ENCODE results near the gene SMIM21.

The SMIM21 gene

DNA sequence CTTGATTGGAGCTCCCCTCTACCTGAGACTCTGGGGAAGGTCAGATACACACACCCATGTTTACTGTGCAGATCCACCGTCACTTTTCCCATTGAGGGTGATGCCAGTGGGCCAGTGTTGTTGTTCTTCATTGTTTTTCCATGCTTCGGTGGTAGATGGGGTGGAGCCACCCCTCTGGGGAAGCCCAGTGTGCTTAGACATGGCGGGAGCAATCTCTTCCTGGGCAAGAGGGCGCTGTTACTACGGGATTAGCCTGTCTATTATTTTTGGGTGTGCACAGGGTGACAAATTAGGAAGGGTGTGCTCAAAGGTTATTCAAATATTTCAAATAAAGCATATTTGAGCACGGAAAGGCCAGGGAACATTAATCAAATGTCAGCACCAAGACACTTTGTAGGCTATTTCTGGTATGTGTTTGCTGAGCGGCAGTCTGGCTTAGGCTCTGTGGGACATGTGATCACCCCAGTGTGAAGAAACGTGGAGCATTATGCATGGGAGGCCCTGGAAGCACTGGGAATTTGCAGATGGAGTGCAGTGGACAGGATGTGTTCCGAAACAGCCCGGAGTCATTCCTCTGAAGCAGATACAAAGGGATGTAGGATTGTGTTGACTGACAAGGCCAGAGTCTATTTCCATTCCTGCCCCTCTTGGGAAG, 34.8 kb upstream of the SMIM21 start:
- Histone ChIP-seq H3K4me1 (ENCODE audit: control insufficient read depth, insufficient read depth, low read length, poor library complexity, severe bottlenecking) (no peaks in the 10 kb centered on the region), H3K4me3 (ENCODE audit: insufficient read depth, low read depth, low read length, poor library complexity, severe bottlenecking) (no peak overlapping the region), H3K9me3 (ENCODE audit: control insufficient read depth, low read length) (no peaks in the 10 kb centered on the region), H3K27ac (ENCODE audit: insufficient read depth, low read length, poor library complexity, severe bottlenecking) (no peak overlapping the region), H3K27me3 (replicated peaks; ENCODE audit: control insufficient read depth, insufficient read depth, low read length, poor library complexity, severe bottlenecking) (no peaks in the 10 kb centered on the region), H3K36me3 (ENCODE audit: control insufficient read depth, insufficient read depth, low read length) (no peaks in the 10 kb centered on the region)
- DNase-seq, result no peak

- Histone ChIP-seq H3K4me3 (ENCODE audit: insufficient read depth, low read depth, low read length, poor library complexity, severe bottlenecking) (peak overlapping the region; percentile 39), H3K27me3 (replicated peaks; ENCODE audit: control insufficient read depth, insufficient read depth, low read length, poor library complexity, severe bottlenecking) (peaks cover 26% of the 10 kb centered on the region), H3K4me1 (ENCODE audit: control insufficient read depth, insufficient read depth, low read length, poor library complexity, severe bottlenecking) (peaks cover 3% of the 10 kb centered on the region), H3K27ac (ENCODE audit: insufficient read depth, low read length, poor library complexity, severe bottlenecking) (no peak overlapping the region), H3K9me3 (ENCODE audit: control insufficient read depth, low read length) (no peaks in the 10 kb centered on the region), H3K36me3 (ENCODE audit: control insufficient read depth, insufficient read depth, low read length) (no peaks in the 10 kb centered on the region)
- no peak for DNase-seq
These were observed 28.7 kb upstream of the SMIM21 start for GRCh38 chr18:75456199-75456631.

GRCh38 chr18:75455249-75456198, 28.0 kb upstream of the SMIM21 start:
- DNase-seq, result no peak
- H3K36me3 ChIP-seq (ENCODE audit: control insufficient read depth, insufficient read depth, low read length), result no peaks in the 10 kb centered on the region

GRCh38 chr18:75454022-75454795, 26.7 kb upstream of the SMIM21 start:
- H3K27me3 ChIP-seq (replicated peaks; ENCODE audit: control insufficient read depth, insufficient read depth, low read length, poor library complexity, severe bottlenecking), result peaks cover 26% of the 10 kb centered on the region
- H3K27ac ChIP-seq (ENCODE audit: insufficient read depth, low read length, poor library complexity, severe bottlenecking), result no peak overlapping the region
- H3K4me1 ChIP-seq (ENCODE audit: control insufficient read depth, insufficient read depth, low read length, poor library complexity, severe bottlenecking), result peaks cover 3% of the 10 kb centered on the region
- no peak overlapping the region for H3K4me3 ChIP-seq (ENCODE audit: insufficient read depth, low read depth, low read length, poor library complexity, severe bottlenecking)
- no peaks in the 10 kb centered on the region for H3K36me3 ChIP-seq (ENCODE audit: control insufficient read depth, insufficient read depth, low read length)
- no peaks in the 10 kb centered on the region for H3K9me3 ChIP-seq (ENCODE audit: control insufficient read depth, low read length)
- no peak for DNase-seq

More at GRCh38 chr18:75455249-75456198, 28.0 kb upstream of the SMIM21 start:
- Histone ChIP-seq H3K27ac (ENCODE audit: insufficient read depth, low read length, poor library complexity, severe bottlenecking) (no peak overlapping the region), H3K9me3 (ENCODE audit: control insufficient read depth, low read length) (no peaks in the 10 kb centered on the region), H3K4me1 (ENCODE audit: control insufficient read depth, insufficient read depth, low read length, poor library complexity, severe bottlenecking) (peaks cover 3% of the 10 kb centered on the region), H3K4me3 (ENCODE audit: insufficient read depth, low read depth, low read length, poor library complexity, severe bottlenecking) (peak overlapping the region; percentile 39), H3K27me3 (replicated peaks; ENCODE audit: control insufficient read depth, insufficient read depth, low read length, poor library complexity, severe bottlenecking) (peaks cover 26% of the 10 kb centered on the region)

- H3K27me3 ChIP-seq (replicated peaks; ENCODE audit: control insufficient read depth, insufficient read depth, low read length, poor library complexity, severe bottlenecking), result peaks cover 13% of the 10 kb centered on the region
- no peak overlapping the region for H3K27ac ChIP-seq (ENCODE audit: insufficient read depth, low read length, poor library complexity, severe bottlenecking)
These were observed 23.4 kb upstream of the SMIM21 start for GRCh38 chr18:75450906-75451305.

GRCh38 chr18:75441896-75442295, 14.4 kb upstream of the SMIM21 start:
- no peak overlapping the region for H3K4me3 ChIP-seq (ENCODE audit: insufficient read depth, low read depth, low read length, poor library complexity, severe bottlenecking)
- no peaks in the 10 kb centered on the region for H3K36me3 ChIP-seq (ENCODE audit: control insufficient read depth, insufficient read depth, low read length)
- peaks cover 3% of the 10 kb centered on the region for H3K27me3 ChIP-seq (replicated peaks; ENCODE audit: control insufficient read depth, insufficient read depth, low read length, poor library complexity, severe bottlenecking)
- H3K4me1 ChIP-seq (ENCODE audit: control insufficient read depth, insufficient read depth, low read length, poor library complexity, severe bottlenecking), result no peaks in the 10 kb centered on the region
- no peak for DNase-seq
- no peak overlapping the region for H3K27ac ChIP-seq (ENCODE audit: insufficient read depth, low read length, poor library complexity, severe bottlenecking)
- H3K9me3 ChIP-seq (ENCODE audit: control insufficient read depth, low read length), result no peaks in the 10 kb centered on the region

More at GRCh38 chr18:75450906-75451305, 23.4 kb upstream of the SMIM21 start:
- Histone ChIP-seq H3K4me1 (ENCODE audit: control insufficient read depth, insufficient read depth, low read length, poor library complexity, severe bottlenecking) (peaks cover 3% of the 10 kb centered on the region), H3K36me3 (ENCODE audit: control insufficient read depth, insufficient read depth, low read length) (no peaks in the 10 kb centered on the region), H3K9me3 (ENCODE audit: control insufficient read depth, low read length) (no peaks in the 10 kb centered on the region), H3K4me3 (ENCODE audit: insufficient read depth, low read depth, low read length, poor library complexity, severe bottlenecking) (no peak overlapping the region)
- no peak for DNase-seq

DNA sequence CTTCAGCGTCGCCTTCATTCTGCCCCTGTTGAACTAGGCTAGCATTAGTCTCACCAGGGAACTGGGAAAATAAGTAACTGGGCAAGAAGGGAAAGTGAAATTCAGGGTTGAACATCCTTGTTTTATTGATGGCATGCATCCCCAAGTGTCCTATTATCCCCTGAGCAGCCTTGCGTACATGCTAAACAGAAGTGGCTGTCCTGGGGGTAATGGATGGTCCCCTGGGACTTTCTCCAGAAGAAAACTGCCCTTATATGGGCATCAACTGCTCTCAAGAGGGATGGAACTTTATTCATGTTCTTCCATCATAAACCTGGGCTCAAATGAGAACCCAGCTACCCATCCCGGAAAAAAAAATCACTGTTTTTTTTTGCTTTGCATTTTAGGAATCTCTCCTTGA, 11.8 kb upstream of the SMIM21 start:
- Histone ChIP-seq H3K9me3 (ENCODE audit: control insufficient read depth, low read length) (no peaks in the 10 kb centered on the region), H3K4me3 (ENCODE audit: insufficient read depth, low read depth, low read length, poor library complexity, severe bottlenecking) (no peak overlapping the region), H3K27ac (ENCODE audit: insufficient read depth, low read length, poor library complexity, severe bottlenecking) (no peak overlapping the region), H3K36me3 (ENCODE audit: control insufficient read depth, insufficient read depth, low read length) (no peaks in the 10 kb centered on the region), H3K27me3 (replicated peaks; ENCODE audit: control insufficient read depth, insufficient read depth, low read length, poor library complexity, severe bottlenecking) (peaks cover 3% of the 10 kb centered on the region), H3K4me1 (ENCODE audit: control insufficient read depth, insufficient read depth, low read length, poor library complexity, severe bottlenecking) (no peaks in the 10 kb centered on the region)
- no peak for DNase-seq

DNA sequence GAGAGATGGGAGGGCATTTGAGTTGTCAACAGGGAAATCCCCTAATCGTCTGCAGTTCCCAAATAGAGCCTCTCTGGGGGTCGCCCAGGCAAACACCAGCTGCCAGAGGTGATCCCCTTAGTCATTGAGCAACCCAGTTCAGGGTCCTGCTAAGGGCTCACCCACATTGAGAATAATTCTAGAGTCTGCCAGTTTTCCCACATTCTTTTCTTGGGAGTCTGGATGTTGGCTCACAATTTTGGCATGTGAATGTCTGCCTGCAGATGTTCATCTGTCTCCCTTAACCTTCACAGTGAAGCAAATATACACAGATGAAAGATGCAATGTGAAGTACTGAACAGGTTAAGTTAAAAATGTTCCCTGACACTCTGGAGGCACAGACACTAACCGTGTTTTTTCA, 11.4 kb upstream of the SMIM21 start:
- no peak for DNase-seq
- Histone ChIP-seq H3K9me3 (ENCODE audit: control insufficient read depth, low read length) (no peaks in the 10 kb centered on the region), H3K27me3 (replicated peaks; ENCODE audit: control insufficient read depth, insufficient read depth, low read length, poor library complexity, severe bottlenecking) (peaks cover 3% of the 10 kb centered on the region), H3K27ac (ENCODE audit: insufficient read depth, low read length, poor library complexity, severe bottlenecking) (no peak overlapping the region), H3K36me3 (ENCODE audit: control insufficient read depth, insufficient read depth, low read length) (no peaks in the 10 kb centered on the region), H3K4me3 (ENCODE audit: insufficient read depth, low read depth, low read length, poor library complexity, severe bottlenecking) (no peak overlapping the region), H3K4me1 (ENCODE audit: control insufficient read depth, insufficient read depth, low read length, poor library complexity, severe bottlenecking) (no peaks in the 10 kb centered on the region)

DNA sequence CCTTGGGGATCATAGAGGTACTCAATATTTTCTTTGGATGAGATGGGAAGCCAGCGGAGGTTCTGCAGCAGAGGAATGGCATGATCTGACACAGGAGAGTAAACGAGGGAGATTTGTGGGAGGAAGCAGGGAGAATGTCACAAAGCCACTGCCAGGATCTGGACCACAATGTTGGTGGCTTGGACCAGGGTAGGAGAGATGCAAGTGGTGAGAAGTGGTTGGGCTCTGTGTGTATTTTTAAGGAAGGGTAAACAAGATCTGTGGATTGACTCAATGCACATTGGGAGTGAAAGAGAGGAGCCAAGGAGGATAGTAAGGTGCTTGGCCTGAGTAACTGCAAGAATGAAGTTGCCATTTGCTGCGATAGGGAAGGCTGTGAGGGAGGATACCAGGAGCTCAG, 10.5 kb upstream of the SMIM21 start:
- peaks cover 3% of the 10 kb centered on the region for H3K27me3 ChIP-seq (replicated peaks; ENCODE audit: control insufficient read depth, insufficient read depth, low read length, poor library complexity, severe bottlenecking)
- no peak overlapping the region for H3K27ac ChIP-seq (ENCODE audit: insufficient read depth, low read length, poor library complexity, severe bottlenecking)
- no peaks in the 10 kb centered on the region for H3K4me1 ChIP-seq (ENCODE audit: control insufficient read depth, insufficient read depth, low read length, poor library complexity, severe bottlenecking)
- DNase-seq, result no peak
- H3K36me3 ChIP-seq (ENCODE audit: control insufficient read depth, insufficient read depth, low read length), result no peaks in the 10 kb centered on the region
- no peak overlapping the region for H3K4me3 ChIP-seq (ENCODE audit: insufficient read depth, low read depth, low read length, poor library complexity, severe bottlenecking)
- H3K9me3 ChIP-seq (ENCODE audit: control insufficient read depth, low read length), result no peaks in the 10 kb centered on the region
